Right atrium auricular region (tissue), 2 donors: ENCODE results near the gene SLIRP. TPM values are rescaled to one million over a fixed set of nuclear protein-coding genes. Genes with fewer than 3 reads are reported as not detected.

ENCODE experiments used
- DNase-seq: peaks from one replicate; pipeline ENCODE4 v3.0.0-alpha.2; 2019; ENCODE audit warnings: low spot score
- H3K27ac ChIP-seq, 2 donors: fragments of 200-600 bp; sonication (generic); 1 replicate in 1 of 2; 2 replicates in 1 of 2; pipeline ENCODE4 v1.5.1; 2016 to 2019
- H3K27me3 ChIP-seq, 2 donors: fragments of 200-600 bp; sonication (generic); one replicate each; pipeline versions ENCODE4 v1.5.1 to v1.6.0; 2017 to 2019
- H3K36me3 ChIP-seq: fragments of 200-600 bp; sonication (generic); one replicate; pipeline ENCODE4 v1.5.1; 2016
- H3K4me1 ChIP-seq, 2 donors: fragments of 200-600 bp; sonication (generic); one replicate each; pipeline versions ENCODE4 v1.5.1 to v1.6.0; 2017 to 2019
- H3K4me3 ChIP-seq, 2 donors: fragments of 200-600 bp; sonication (generic); 1 replicate in 1 of 2; 2 replicates in 1 of 2; pipeline ENCODE4 v1.5.1; 2017 to 2019; ENCODE audit warnings: mild to moderate bottlenecking in 1 of 2, moderate library complexity in 1 of 2
- H3K9me3 ChIP-seq, 2 donors: fragments of 200-600 bp; sonication (generic); one replicate each; pipeline ENCODE4 v1.5.1; 2019
- CTCF ChIP-seq, 2 donors: fragments of 200-600 bp; sonication (generic); IDR thresholded peaks; one replicate each; pipeline ENCODE4 v1.5.1; 2019; ENCODE audit warnings: antibody characterized with exemption in 2 of 2
- total RNA-seq, 2 donors: library from RNA; depleted of rRNA; stranded (reverse); fragments of >200 nt; gene quantifications; one replicate each; pipeline ENCODE4 v1.1.0, GENCODE V29; 2016

SLIRP gene
- total RNA-seq, 2 donors from 2014 or later: 271 to 345 TPM

- TF ChIP-seq CTCF (IDR thresholded peaks at IDR 0.05): no peak
- H3K36me3 ChIP-seq: peaks cover 37% of the 10 kb centered on the region
- no peaks in the 10 kb centered on the region for H3K27me3 ChIP-seq
- no peaks in the 10 kb centered on the region for H3K4me1 ChIP-seq
- DNase-seq: no peak
- no peaks in the 10 kb centered on the region for H3K9me3 ChIP-seq
- no peak overlapping the region for H3K27ac ChIP-seq
- no peak overlapping the region for H3K4me3 ChIP-seq
These were observed 34.7 kb upstream of the SLIRP start for GRCh38 chr14:77673193-77673592.

- no peak for TF ChIP-seq CTCF (IDR thresholded peaks at IDR 0.05)
- H3K27ac ChIP-seq: no peak overlapping the region
- H3K9me3 ChIP-seq: no peaks in the 10 kb centered on the region
- H3K4me3 ChIP-seq: no peak overlapping the region
- DNase-seq: no peak
- H3K27me3 ChIP-seq: no peaks in the 10 kb centered on the region
- peaks cover 54% of the 10 kb centered on the region for H3K36me3 ChIP-seq
- H3K4me1 ChIP-seq: no peaks in the 10 kb centered on the region
These were observed 33.0 kb upstream of the SLIRP start for GRCh38 chr14:77674931-77675330.

GRCh38 chr14:77681196-77682157 lies 26.4 kb upstream of the SLIRP start:
- Histone ChIP-seq H3K36me3 (peaks cover 18% of the 10 kb centered on the region), H3K27ac (no peak overlapping the region), H3K27me3 (no peaks in the 10 kb centered on the region), H3K9me3 (no peaks in the 10 kb centered on the region), H3K4me1 (peaks cover 0 to 10% of the 10 kb centered on the region in 2 donors), H3K4me3 (no peak overlapping the region)
- TF ChIP-seq CTCF (IDR thresholded peaks at IDR 0.05): no peak
- DNase-seq: no peak

- Histone ChIP-seq H3K9me3 (no peaks in the 10 kb centered on the region), H3K36me3 (peaks cover 18% of the 10 kb centered on the region), H3K4me1 (peaks cover 0 to 10% of the 10 kb centered on the region in 2 donors), H3K27me3 (no peaks in the 10 kb centered on the region), H3K4me3 (no peak overlapping the region), H3K27ac (no peak overlapping the region)
- DNase-seq: no peak
- no peak for TF ChIP-seq CTCF (IDR thresholded peaks at IDR 0.05)
These were observed 25.7 kb upstream of the SLIRP start for GRCh38 chr14:77682158-77682553.

GRCh38 chr14:77691259-77691658 lies 16.6 kb upstream of the SLIRP start:
- no peak overlapping the region for H3K27ac ChIP-seq
- H3K36me3 ChIP-seq: peaks cover 55% of the 10 kb centered on the region
- no peak overlapping the region for H3K4me3 ChIP-seq
- TF ChIP-seq CTCF (IDR thresholded peaks at IDR 0.05): no peak
- H3K9me3 ChIP-seq: no peaks in the 10 kb centered on the region
- no peak for DNase-seq
- H3K4me1 ChIP-seq: no peaks in the 10 kb centered on the region
- no peaks in the 10 kb centered on the region for H3K27me3 ChIP-seq
